ENCODE results near the gene LYL1.

The LYL1 gene

DNA sequence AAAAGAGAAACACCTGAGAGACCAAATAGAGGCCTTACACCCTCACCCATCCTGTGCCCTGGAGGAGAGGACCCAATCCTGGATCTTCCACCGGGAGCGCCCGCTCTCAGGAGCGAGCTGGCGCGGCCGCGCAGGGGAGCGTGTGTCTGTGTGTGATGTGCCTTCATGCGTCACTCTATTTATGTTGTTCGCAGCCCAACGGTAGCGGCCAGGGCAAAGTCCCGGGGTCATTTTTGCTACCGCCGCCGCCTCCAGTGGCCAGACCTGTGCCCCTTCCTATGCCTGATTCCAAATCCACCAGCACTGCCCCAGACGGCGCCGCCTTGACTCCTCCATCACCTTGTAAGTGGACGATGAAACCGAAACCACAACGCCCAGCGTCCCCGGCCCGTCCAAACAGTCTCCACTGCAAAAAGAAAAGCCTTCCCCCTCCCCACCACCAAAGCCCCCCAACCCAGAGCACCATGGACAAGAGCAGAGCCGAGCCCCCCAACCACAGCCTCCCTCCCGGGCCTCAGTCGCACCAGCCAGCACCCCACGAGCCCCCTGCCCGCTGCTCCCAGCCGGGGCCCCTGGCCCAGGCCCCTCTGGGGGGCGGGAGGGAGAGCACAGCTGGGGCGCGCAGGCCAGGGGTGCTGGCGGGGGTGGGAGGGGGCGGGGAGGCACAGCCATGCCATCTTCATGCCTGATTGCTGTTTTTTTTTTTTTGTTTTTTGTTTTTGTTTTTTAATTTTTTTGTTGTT lies 14.7 kb downstream of the LYL1 start:
- Histone ChIP-seq H3K27me3 (ENCODE audit: low read depth, low read length) (no peaks in the 10 kb centered on the region), H3K36me3 (ENCODE audit: control insufficient read depth in 1 of 2, insufficient read depth in 2 of 2, low read length in 2 of 2) (peaks cover 9 to 17% of the 10 kb centered on the region in 2 donors), H3K27ac (ENCODE audit: low read length) (no peak overlapping the region), H3K4me3 (ENCODE audit: low read depth in 1 of 2, low read length in 2 of 2) (no peak overlapping the region), H3K9me3 (ENCODE audit: control insufficient read depth in 1 of 2, low read length in 2 of 2) (no peaks in the 10 kb centered on the region), H3K4me1 (ENCODE audit: control insufficient read depth in 1 of 2, insufficient read depth in 2 of 2, low read length in 2 of 2) (peaks cover 11 to 54% of the 10 kb centered on the region in 2 donors)

DNA sequence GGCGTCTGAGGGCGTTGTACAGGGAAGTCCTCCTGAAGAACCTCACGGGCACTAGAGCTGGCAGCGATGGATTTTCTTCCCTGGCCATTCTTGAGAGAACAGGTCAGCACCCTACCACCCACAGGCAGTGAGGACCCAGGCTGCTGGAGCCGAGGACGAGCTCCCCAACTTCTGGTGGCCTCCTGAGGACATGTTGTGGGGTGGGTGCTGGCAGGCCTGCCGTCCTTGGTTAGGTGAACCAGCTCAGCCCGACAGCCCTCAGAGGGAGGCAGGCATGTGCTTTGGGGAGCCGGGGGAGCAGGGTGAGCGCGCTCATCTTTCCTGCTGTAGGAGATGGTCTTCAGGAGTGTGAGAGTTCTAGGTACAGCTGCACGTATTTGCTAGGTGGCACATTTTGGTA lies 15.4 kb downstream of the LYL1 start:
- Histone ChIP-seq H3K4me1 (ENCODE audit: control insufficient read depth in 1 of 2, insufficient read depth in 2 of 2, low read length in 2 of 2) (peaks cover 9 to 54% of the 10 kb centered on the region in 2 donors), H3K27ac (ENCODE audit: low read length) (no peak overlapping the region), H3K27me3 (ENCODE audit: low read depth, low read length) (no peaks in the 10 kb centered on the region), H3K4me3 (ENCODE audit: low read depth in 1 of 2, low read length in 2 of 2) (no peak overlapping the region), H3K9me3 (ENCODE audit: control insufficient read depth in 1 of 2, low read length in 2 of 2) (no peaks in the 10 kb centered on the region), H3K36me3 (ENCODE audit: control insufficient read depth in 1 of 2, insufficient read depth in 2 of 2, low read length in 2 of 2) (peaks cover 9 to 17% of the 10 kb centered on the region in 2 donors)

DNA sequence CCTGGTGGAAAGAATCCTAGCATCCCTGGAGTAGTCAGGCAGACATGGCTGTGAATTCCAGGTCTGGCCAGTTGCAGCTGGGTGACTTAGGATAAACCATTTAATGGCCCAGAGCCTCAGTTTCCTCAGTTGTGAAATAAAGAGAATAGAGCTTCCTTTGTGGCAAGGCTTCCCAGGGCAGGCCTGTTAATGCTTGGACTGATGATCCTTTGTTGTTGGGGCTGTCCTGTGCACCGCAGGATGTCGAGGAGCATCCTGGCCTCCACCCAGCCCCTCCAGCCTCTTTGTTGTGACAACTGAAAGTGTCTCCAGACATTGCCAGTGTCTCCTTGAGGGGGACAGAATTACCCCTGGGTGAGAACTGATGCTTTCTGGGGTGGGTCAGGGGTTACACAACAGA lies 16.3 kb downstream of the LYL1 start:
- Histone ChIP-seq H3K27me3 (ENCODE audit: low read depth, low read length) (no peaks in the 10 kb centered on the region), H3K27ac (ENCODE audit: low read length) (no peak overlapping the region), H3K36me3 (ENCODE audit: control insufficient read depth in 1 of 2, insufficient read depth in 2 of 2, low read length in 2 of 2) (peaks cover 9 to 25% of the 10 kb centered on the region in 2 donors), H3K4me1 (ENCODE audit: control insufficient read depth in 1 of 2, insufficient read depth in 2 of 2, low read length in 2 of 2) (peaks cover 6 to 53% of the 10 kb centered on the region in 2 donors), H3K9me3 (ENCODE audit: control insufficient read depth in 1 of 2, low read length in 2 of 2) (no peaks in the 10 kb centered on the region), H3K4me3 (ENCODE audit: low read depth in 1 of 2, low read length in 2 of 2) (no peak overlapping the region)

DNA sequence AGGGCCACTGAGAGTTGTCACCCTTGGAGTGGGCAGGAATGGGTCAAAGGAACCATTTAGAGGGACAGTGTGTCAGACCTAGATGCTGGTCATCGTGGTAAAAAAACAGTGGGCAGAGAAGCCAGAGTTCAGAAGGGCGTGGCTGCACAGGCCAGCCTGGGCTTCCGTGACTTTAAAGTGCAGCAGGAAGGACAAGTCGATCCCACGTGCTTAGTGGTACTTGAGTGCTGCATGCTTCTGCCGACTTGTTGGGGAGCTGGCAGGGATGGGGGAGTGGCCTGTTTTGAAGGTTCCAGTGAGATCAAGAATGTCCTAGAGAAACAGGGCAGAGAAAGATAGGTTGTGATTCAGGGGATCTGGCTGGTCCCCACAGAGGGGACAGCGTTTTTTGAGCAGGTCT lies 17.0 kb downstream of the LYL1 start:
- Histone ChIP-seq H3K9me3 (ENCODE audit: control insufficient read depth in 1 of 2, low read length in 2 of 2) (no peaks in the 10 kb centered on the region), H3K4me3 (ENCODE audit: low read depth in 1 of 2, low read length in 2 of 2) (no peak overlapping the region), H3K27me3 (ENCODE audit: low read depth, low read length) (no peaks in the 10 kb centered on the region), H3K4me1 (ENCODE audit: control insufficient read depth in 1 of 2, insufficient read depth in 2 of 2, low read length in 2 of 2) (peaks cover 6 to 47% of the 10 kb centered on the region in 2 donors), H3K36me3 (ENCODE audit: control insufficient read depth in 1 of 2, insufficient read depth in 2 of 2, low read length in 2 of 2) (peaks cover 9 to 25% of the 10 kb centered on the region in 2 donors), H3K27ac (ENCODE audit: low read length) (no peak overlapping the region)

DNA sequence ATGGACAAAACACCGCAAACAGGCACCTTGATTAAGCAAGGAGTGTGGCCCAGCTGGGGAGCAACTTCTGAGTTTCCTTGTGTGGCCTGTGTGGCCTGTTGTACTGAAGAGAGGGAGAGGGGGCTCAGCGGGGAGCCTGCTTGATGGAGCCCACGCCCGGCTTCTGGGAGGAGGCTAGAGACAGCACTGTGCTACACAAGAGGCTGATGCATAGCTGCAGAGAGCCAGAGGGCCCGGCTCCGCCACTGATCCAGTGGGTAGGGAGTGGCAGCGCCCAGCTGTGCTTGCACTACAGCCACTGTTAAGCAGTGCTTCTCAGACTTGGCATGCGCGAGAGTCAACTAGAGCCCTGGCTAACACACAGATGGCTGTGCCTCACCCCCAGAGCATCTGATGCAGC lies 19.0 kb downstream of the LYL1 start:
- Histone ChIP-seq H3K4me1 (ENCODE audit: control insufficient read depth in 1 of 2, insufficient read depth in 2 of 2, low read length in 2 of 2) (peaks cover 13 to 49% of the 10 kb centered on the region in 2 donors), H3K4me3 (ENCODE audit: low read depth in 1 of 2, low read length in 2 of 2) (no peak overlapping the region), H3K9me3 (ENCODE audit: control insufficient read depth in 1 of 2, low read length in 2 of 2) (no peaks in the 10 kb centered on the region), H3K27me3 (ENCODE audit: low read depth, low read length) (no peaks in the 10 kb centered on the region), H3K36me3 (ENCODE audit: control insufficient read depth in 1 of 2, insufficient read depth in 2 of 2, low read length in 2 of 2) (peaks cover 9 to 20% of the 10 kb centered on the region in 2 donors), H3K27ac (ENCODE audit: low read length) (no peak overlapping the region)

DNA sequence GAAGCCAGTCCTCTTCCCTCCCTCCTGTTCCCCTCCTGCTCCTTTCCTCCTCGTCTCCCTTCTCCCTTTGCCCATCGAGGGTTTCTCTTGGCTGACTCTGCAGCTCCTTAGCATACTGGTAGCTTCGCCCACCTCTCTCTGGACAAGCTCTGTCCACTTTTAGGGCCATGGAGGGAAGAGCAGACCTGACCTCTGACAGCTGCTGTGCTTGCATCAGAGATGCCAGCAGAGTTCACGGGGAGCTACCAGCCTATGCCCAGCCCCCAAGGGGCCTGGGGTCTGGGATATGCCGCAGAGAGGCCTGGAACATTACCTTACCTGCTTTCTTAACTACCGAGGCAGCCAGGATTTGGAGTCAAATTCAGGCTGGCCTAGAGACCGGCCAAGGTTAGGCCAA lies 19.7 kb downstream of the LYL1 start:
- Histone ChIP-seq H3K4me3 (ENCODE audit: low read depth in 1 of 2, low read length in 2 of 2) (no peak overlapping the region), H3K4me1 (ENCODE audit: control insufficient read depth in 1 of 2, insufficient read depth in 2 of 2, low read length in 2 of 2) (peaks cover 13 to 55% of the 10 kb centered on the region in 2 donors), H3K36me3 (ENCODE audit: control insufficient read depth in 1 of 2, insufficient read depth in 2 of 2, low read length in 2 of 2) (peaks cover 9 to 20% of the 10 kb centered on the region in 2 donors), H3K27ac (ENCODE audit: low read length) (no peak overlapping the region), H3K9me3 (ENCODE audit: control insufficient read depth in 1 of 2, low read length in 2 of 2) (no peaks in the 10 kb centered on the region), H3K27me3 (ENCODE audit: low read depth, low read length) (no peaks in the 10 kb centered on the region)

DNA sequence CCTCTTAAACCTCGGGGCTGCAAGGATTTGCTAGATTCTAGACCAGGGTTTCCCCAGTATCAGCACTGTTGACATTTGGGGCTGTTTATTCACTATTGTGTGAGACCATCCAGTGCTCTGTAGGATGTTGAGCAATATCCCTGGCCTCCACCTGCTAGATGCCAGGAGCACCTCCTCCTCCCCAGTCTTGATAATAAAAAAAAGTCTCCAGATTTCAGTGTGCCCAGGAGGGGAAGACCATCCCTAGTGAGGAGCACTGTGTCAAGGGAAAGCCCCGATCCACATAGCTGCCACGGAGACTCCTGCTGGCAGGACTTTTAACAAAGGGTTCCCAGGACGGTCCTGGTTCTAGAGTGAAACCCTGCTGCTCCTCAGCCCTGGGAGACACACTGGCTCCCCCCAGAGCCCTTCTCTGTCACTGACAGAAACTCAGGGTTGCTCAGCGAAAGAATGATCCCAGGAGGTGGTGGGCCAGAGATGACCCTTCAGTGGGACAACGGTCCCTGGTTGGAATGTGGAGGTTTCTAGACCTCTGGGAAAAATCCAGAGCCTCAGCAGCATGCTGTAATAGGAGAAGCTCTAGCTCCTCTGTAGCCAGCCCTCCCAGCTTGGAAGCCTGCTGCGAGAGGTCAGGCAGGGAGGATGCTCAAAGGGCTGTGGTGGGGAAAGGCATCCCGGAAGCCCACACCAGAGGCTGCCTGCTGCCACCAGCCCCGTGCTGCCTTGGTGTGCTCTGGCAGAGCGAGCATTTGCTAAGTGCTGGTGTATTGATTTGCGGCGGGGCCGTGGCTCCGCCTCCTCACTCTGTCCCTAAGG lies 20.3 kb downstream of the LYL1 start:
- Histone ChIP-seq H3K36me3 (ENCODE audit: control insufficient read depth in 1 of 2, insufficient read depth in 2 of 2, low read length in 2 of 2) (peaks cover 9 to 20% of the 10 kb centered on the region in 2 donors), H3K4me3 (ENCODE audit: low read depth in 1 of 2, low read length in 2 of 2) (no peak overlapping the region), H3K9me3 (ENCODE audit: control insufficient read depth in 1 of 2, low read length in 2 of 2) (no peaks in the 10 kb centered on the region), H3K27me3 (ENCODE audit: low read depth, low read length) (no peaks in the 10 kb centered on the region), H3K4me1 (ENCODE audit: control insufficient read depth in 1 of 2, insufficient read depth in 2 of 2, low read length in 2 of 2) (peaks cover 13 to 61% of the 10 kb centered on the region in 2 donors), H3K27ac (ENCODE audit: low read length) (no peak overlapping the region)

DNA sequence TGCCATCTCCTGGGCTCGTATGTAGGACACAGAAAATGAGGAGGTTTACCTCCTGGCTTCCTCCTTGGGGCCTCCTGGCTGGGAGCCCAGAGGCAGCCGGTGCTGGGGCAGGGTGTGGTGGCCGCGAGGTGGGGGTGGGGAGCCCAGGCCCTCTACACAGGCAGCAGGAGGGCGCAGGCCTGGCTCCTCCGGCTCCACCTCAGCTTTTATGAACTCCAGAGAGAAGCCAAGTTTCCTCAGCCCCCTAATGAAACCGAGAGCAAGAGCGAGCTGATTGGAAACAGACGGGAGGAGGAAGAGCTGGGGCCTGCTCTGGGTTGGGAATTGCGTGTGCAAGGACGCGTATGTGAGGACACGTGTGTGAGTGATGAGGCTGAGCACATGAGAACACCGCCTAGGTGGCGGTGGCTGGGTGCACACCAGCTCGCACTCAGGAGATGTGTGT lies 23.1 kb downstream of the LYL1 start:
- Histone ChIP-seq H3K27me3 (ENCODE audit: low read depth, low read length) (no peaks in the 10 kb centered on the region), H3K36me3 (ENCODE audit: control insufficient read depth in 1 of 2, insufficient read depth in 2 of 2, low read length in 2 of 2) (peaks cover 9 to 33% of the 10 kb centered on the region in 2 donors), H3K9me3 (ENCODE audit: control insufficient read depth in 1 of 2, low read length in 2 of 2) (no peaks in the 10 kb centered on the region), H3K27ac (ENCODE audit: low read length) (peak overlapping the region; percentile 58), H3K4me1 (ENCODE audit: control insufficient read depth in 1 of 2, insufficient read depth in 2 of 2, low read length in 2 of 2) (peaks cover 7 to 72% of the 10 kb centered on the region in 2 donors), H3K4me3 (ENCODE audit: low read depth in 1 of 2, low read length in 2 of 2) (no peak overlapping the region)

DNA sequence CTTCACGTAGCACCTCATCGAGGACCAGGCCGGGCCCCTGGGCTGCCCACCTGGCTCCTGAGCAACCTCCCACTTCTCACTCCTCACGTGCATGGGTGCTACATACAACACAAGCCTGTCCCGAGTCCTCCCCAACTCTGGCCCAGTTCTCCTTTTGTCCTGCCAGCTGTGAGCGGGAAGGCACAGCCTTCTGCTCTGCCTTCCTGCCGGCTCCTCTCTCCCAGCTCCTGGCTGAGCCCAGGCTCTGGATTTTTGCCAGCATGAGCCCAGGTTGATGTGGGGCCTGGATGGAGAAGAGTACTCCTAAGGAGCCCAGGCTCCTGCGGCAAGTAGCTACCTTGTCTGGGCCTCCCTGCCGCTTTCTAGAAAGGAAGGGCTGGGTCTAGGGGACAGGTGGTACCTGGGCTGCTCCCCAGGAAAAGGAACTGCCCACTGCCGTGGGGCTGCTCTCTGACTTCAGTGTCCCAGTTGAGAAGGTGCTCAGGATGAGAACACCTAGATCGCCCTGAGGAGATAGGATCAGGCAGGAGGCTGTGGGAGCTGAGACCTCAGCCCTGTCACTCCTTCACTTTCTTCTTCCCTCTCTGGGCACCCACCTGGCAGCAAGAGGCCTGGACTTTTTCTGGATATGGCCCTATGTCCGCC lies 23.6 kb downstream of the LYL1 start:
- H3K4me3 ChIP-seq (ENCODE audit: low read depth in 1 of 2, low read length in 2 of 2) = no peak overlapping the region
- H3K36me3 ChIP-seq (ENCODE audit: control insufficient read depth in 1 of 2, insufficient read depth in 2 of 2, low read length in 2 of 2) = peaks cover 13 to 34% of the 10 kb centered on the region in 2 donors

DNA sequence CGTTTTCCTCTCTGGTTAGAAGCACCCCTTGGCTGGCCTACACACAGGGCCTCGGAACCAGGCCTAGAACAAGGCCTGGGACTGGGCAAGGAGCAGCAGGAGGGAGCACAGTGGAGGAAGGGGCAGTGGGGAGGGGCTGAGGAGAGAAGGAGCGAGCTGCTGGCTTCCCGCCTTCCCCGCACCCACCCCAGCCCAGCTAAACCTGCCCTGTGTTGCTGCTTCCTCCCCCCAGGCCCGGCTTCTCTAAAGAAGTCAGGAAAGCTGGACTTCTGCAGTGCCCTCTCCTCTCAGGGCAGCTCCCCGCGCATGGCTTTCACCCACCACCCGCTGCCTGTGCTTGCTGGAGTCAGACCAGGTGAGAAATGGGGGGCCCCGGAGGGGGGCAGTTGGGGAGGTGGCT lies 24.3 kb downstream of the LYL1 start:
- no peaks in the 10 kb centered on the region for H3K27me3 ChIP-seq (ENCODE audit: low read depth, low read length)
- H3K4me1 ChIP-seq (ENCODE audit: control insufficient read depth in 1 of 2, insufficient read depth in 2 of 2, low read length in 2 of 2) = peaks cover 7 to 75% of the 10 kb centered on the region in 2 donors
- H3K9me3 ChIP-seq (ENCODE audit: control insufficient read depth in 1 of 2, low read length in 2 of 2) = no peaks in the 10 kb centered on the region
- H3K27ac ChIP-seq (ENCODE audit: low read length) = no peak overlapping the region
- H3K36me3 ChIP-seq (ENCODE audit: control insufficient read depth in 1 of 2, insufficient read depth in 2 of 2, low read length in 2 of 2) = peaks cover 19 to 34% of the 10 kb centered on the region in 2 donors
- H3K4me3 ChIP-seq (ENCODE audit: low read depth in 1 of 2, low read length in 2 of 2) = no peak overlapping the region

More for the DNA sequence above, 23.6 kb downstream of the LYL1 start:
- H3K27ac ChIP-seq (ENCODE audit: low read length) = peak overlapping the region; percentile 58
- no peaks in the 10 kb centered on the region for H3K27me3 ChIP-seq (ENCODE audit: low read depth, low read length)
- peaks cover 7 to 77% of the 10 kb centered on the region in 2 donors for H3K4me1 ChIP-seq (ENCODE audit: control insufficient read depth in 1 of 2, insufficient read depth in 2 of 2, low read length in 2 of 2)
- no peaks in the 10 kb centered on the region for H3K9me3 ChIP-seq (ENCODE audit: control insufficient read depth in 1 of 2, low read length in 2 of 2)

DNA sequence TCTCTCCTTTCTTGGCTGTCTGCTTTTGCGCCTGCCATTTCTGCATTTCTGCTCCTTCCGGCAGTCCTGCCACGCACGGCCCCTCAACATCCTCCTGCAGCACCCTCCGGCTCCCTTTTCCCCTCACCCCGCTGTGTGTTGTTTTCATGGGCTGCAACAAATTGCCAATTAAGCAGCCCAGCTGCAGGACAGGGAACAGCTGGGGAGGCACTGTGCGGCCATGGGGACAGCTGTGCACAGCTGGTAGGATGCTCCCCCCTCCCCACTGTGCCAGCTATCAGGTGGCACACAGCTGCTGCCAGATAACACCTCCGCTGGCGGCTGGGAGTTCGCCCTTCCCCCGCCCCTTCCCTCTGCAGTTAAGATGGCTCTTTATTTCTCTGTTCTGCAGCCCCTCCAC lies 25.4 kb downstream of the LYL1 start:
- Histone ChIP-seq H3K36me3 (ENCODE audit: control insufficient read depth in 1 of 2, insufficient read depth in 2 of 2, low read length in 2 of 2) (peaks cover 19 to 36% of the 10 kb centered on the region in 2 donors), H3K9me3 (ENCODE audit: control insufficient read depth in 1 of 2, low read length in 2 of 2) (no peaks in the 10 kb centered on the region), H3K27ac (ENCODE audit: low read length) (no peak overlapping the region), H3K27me3 (ENCODE audit: low read depth, low read length) (no peaks in the 10 kb centered on the region), H3K4me3 (ENCODE audit: low read depth in 1 of 2, low read length in 2 of 2) (no peak overlapping the region), H3K4me1 (ENCODE audit: control insufficient read depth in 1 of 2, insufficient read depth in 2 of 2, low read length in 2 of 2) (peaks cover 7 to 73% of the 10 kb centered on the region in 2 donors)

All from muscle layer of duodenum (tissue), 2 donors.